GM06990 (cell line): ENCODE results near the gene PCNX3.

Experiments
- DNase-seq: peaks from one replicate; pipeline ENCODE4 v3.0.0-alpha.2; 2011; ENCODE audit not compliant: insufficient read length; ENCODE audit errors: extremely low read depth
- H3K27me3 ChIP-seq: replicated peaks from 2 replicates; pipeline ENCODE4 v1.6.0; 2011; ENCODE audit warnings: low read length; ENCODE audit not compliant: control insufficient read depth, insufficient read depth
- H3K36me3 ChIP-seq: 2 replicates; pipeline ENCODE4 v1.5.1; 2011; ENCODE audit warnings: low read length; ENCODE audit not compliant: control insufficient read depth, insufficient read depth
- H3K4me3 ChIP-seq: replicated peaks from 2 replicates; pipeline ENCODE4 v1.5.1; 2011; ENCODE audit warnings: low read depth, mild to moderate bottlenecking, control low read depth, low read length
- CTCF ChIP-seq: IDR thresholded peaks from 2 replicates; pipeline ENCODE4 v1.5.1; 2011; ENCODE audit warnings: low read length, control low read depth, mild to moderate bottlenecking, inconsistent platforms; ENCODE audit not compliant: insufficient read depth, poor library complexity, severe bottlenecking

Gene PCNX3

GRCh38 chr11:65599955-65600246 is 15.7 kb upstream of the PCNX3 start:
- no peak for TF ChIP-seq CTCF
- no peak for DNase-seq
- H3K4me3 ChIP-seq: no peak overlapping the region
- H3K27me3 ChIP-seq: no peaks in the 10 kb centered on the region
- peaks cover 29% of the 10 kb centered on the region for H3K36me3 ChIP-seq

DNA sequence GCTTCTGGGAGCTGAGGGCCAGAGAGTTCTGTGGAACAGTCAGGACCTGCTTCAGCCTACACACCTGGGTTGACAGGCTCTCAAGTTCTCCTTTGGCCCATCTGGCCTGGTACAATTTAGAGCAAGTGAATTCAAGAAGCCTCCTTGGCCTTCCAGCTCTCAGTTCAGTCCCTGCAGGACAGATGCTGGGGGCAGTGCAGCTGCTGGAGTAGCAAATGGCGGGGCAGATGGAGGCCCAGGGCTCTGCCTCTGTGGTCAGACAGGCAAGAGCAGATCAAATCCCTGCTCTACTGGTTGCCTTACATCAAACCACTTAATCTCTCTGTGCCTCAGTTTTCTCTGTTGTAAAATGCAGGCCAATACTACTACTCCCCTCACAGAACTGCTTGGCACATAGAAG is 11.3 kb upstream of the PCNX3 start:
- no peak overlapping the region for H3K4me3 ChIP-seq
- H3K36me3 ChIP-seq: peaks cover 43% of the 10 kb centered on the region
- no peak for DNase-seq
- no peak for TF ChIP-seq CTCF
- H3K27me3 ChIP-seq: no peaks in the 10 kb centered on the region

- Histone ChIP-seq H3K27me3 (no peaks in the 10 kb centered on the region), H3K36me3 (peaks cover 48% of the 10 kb centered on the region), H3K4me3 (no peak overlapping the region)
- no peak for DNase-seq
- no peak for TF ChIP-seq CTCF
Observed at GRCh38 chr11:65606876-65607613, 8.5 kb upstream of the PCNX3 start.

GRCh38 chr11:65607614-65608426 is 7.8 kb upstream of the PCNX3 start:
- Histone ChIP-seq H3K36me3 (peaks cover 46% of the 10 kb centered on the region), H3K4me3 (no peak overlapping the region), H3K27me3 (no peaks in the 10 kb centered on the region)
- no peak for DNase-seq
- no peak for TF ChIP-seq CTCF

DNA sequence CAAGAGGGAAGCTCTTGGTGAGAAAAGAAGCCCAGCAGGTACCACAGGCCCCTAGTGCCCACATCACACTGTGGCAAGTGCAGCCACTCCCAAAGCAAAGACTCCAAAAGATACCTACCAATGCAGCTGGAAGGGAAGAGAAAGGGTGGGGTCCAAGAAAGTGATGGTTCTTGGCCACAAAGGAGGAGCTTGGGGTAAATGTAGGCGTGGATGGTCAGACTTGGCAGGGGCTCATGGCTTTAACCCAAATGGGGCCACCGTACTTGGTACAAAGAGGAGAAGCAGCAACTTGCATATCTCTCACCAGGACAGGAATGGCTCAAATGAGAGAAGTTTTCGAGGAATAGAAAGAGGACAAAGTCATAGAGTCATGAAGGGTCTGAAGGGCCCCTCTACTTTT is 6.3 kb upstream of the PCNX3 start:
- Histone ChIP-seq H3K4me3 (no peak overlapping the region), H3K36me3 (peaks cover 40% of the 10 kb centered on the region), H3K27me3 (no peaks in the 10 kb centered on the region)
- DNase-seq: no peak
- TF ChIP-seq CTCF: no peak

DNA sequence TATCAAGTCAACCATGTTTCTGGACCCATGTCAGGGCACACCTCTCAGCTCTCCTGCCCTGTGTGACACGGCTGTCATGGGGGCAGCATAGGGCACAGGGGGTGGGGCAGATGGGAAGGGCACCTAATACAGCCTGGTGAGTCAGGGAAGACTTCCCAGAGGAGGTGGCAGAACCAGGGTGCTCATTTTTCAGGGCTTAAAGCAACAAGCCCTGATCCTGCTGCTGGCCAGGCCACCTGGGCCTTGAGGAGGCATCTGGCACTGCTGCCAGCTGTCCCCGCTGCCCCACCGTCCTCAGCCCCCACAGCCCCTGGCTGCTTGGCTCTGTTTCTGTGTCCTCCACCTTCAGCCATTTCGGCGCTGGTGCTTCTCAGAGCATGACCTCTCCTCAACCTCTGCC is 5.9 kb upstream of the PCNX3 start:
- Histone ChIP-seq H3K4me3 (no peak overlapping the region), H3K36me3 (peaks cover 35% of the 10 kb centered on the region), H3K27me3 (no peaks in the 10 kb centered on the region)
- no peak for DNase-seq
- TF ChIP-seq CTCF: no peak
